GM23338 (cell line): ENCODE measurements around the gene LRRD1. TPM values are rescaled to one million over a fixed set of nuclear protein-coding genes. Genes with fewer than 3 reads are reported as not detected.
"Not testable (repeated sequence)": the region's sequence is repeated elsewhere in the genome, so short reads cannot be mapped to it uniquely, and the experiment has no call there.

ENCODE experiments used
- ATAC-seq: fragments of 200-7000 bp; cut with Tn5 transposase; 3 replicates; pipeline ENCODE4 v1.9.1; 2020
- DNase-seq: peaks from one replicate; pipeline ENCODE4 v3.0.0-alpha.2; 2015; ENCODE audit warnings: low spot score
- H2AFZ ChIP-seq: fragments of 200-600 bp; sonication (generic); 2 replicates; pipeline ENCODE4 v1.8.0; 2016; ENCODE audit warnings: antibody characterized with exemption, mild to moderate bottlenecking, moderate library complexity
- H3F3A ChIP-seq: fragments of 200-600 bp; sonication (generic); replicated peaks from 2 replicates; pipeline ENCODE4 v1.8.0; 2017; ENCODE audit warnings: antibody characterized with exemption, mixed run types, low read depth
- H3K27ac ChIP-seq: fragments of 200-600 bp; sonication (generic); 2 replicates; pipeline ENCODE4 v1.6.1; 2016; ENCODE audit warnings: low read depth
- H3K27me3 ChIP-seq: fragments of 200-600 bp; sonication (generic); 2 replicates; pipeline ENCODE4 v1.8.0; 2016; ENCODE audit warnings: mild to moderate bottlenecking, mixed run types, moderate library complexity; ENCODE audit not compliant: insufficient read depth
- H3K36me3 ChIP-seq: fragments of 200-600 bp; sonication (generic); 2 replicates; pipeline ENCODE4 v1.8.0; 2016; ENCODE audit warnings: mild to moderate bottlenecking; ENCODE audit not compliant: insufficient read depth
- H3K4me1 ChIP-seq: fragments of 200-600 bp; sonication (generic); 2 replicates; pipeline ENCODE4 v1.8.0; 2016; ENCODE audit warnings: mild to moderate bottlenecking, moderate library complexity; ENCODE audit not compliant: insufficient read depth
- H3K4me2 ChIP-seq: fragments of 200-600 bp; sonication (generic); 2 replicates; pipeline ENCODE4 v1.7.1; 2017; ENCODE audit warnings: mixed run types
- H3K4me3 ChIP-seq: fragments of 200-600 bp; sonication (generic); 2 replicates; pipeline ENCODE4 v1.6.1; 2016; ENCODE audit warnings: mixed run types
- H3K79me2 ChIP-seq: fragments of 200-600 bp; sonication (generic); replicated peaks from 2 replicates; pipeline ENCODE4 v1.8.0; 2017; ENCODE audit warnings: mild to moderate bottlenecking; ENCODE audit not compliant: insufficient read depth
- H3K9me2 ChIP-seq: fragments of 200-600 bp; sonication (generic); 2 replicates; pipeline ENCODE4 v1.8.0; 2017; ENCODE audit not compliant: insufficient read depth
- H4K20me1 ChIP-seq: fragments of 200-600 bp; sonication (generic); replicated peaks from 2 replicates; pipeline ENCODE4 v1.8.0; 2017; ENCODE audit warnings: mild to moderate bottlenecking; ENCODE audit not compliant: insufficient read depth
- H3K27ac Mint-ChIP-seq: 2 replicates; pipeline ENCODE4 v1.8.0; 2020; ENCODE audit warnings: inconsistent platforms, mild to moderate bottlenecking, moderate library complexity, mixed read lengths
- H3K27me3 Mint-ChIP-seq: 3 replicates; pipeline ENCODE4 v1.8.0; 2022; ENCODE audit warnings: low read depth, mild to moderate bottlenecking, moderate library complexity, mixed read lengths, inconsistent platforms; ENCODE audit not compliant: insufficient read depth, poor library complexity
- H3K36me3 Mint-ChIP-seq: 3 replicates; pipeline ENCODE4 v1.8.0; 2021; ENCODE audit warnings: low read depth, mild to moderate bottlenecking, inconsistent platforms, moderate library complexity, mixed read lengths
- H3K4me1 Mint-ChIP-seq: 3 replicates; pipeline ENCODE4 v1.8.0; 2020; ENCODE audit warnings: mild to moderate bottlenecking, inconsistent platforms, mixed read lengths
- H3K4me3 Mint-ChIP-seq: 3 replicates; pipeline ENCODE4 v1.8.0; 2021; ENCODE audit warnings: moderate library complexity, mild to moderate bottlenecking, inconsistent platforms, mixed read lengths
- H3K9me3 Mint-ChIP-seq: 3 replicates; pipeline ENCODE4 v1.8.0; 2020; ENCODE audit warnings: moderate library complexity, mild to moderate bottlenecking, inconsistent platforms, mixed read lengths
- CREB1 ChIP-seq: fragments of 250-450 bp; sonication (Bioruptor Pico); IDR thresholded peaks from 2 replicates; pipeline ENCODE4 v1.5.0; 2020; ENCODE audit warnings: low read depth, mild to moderate bottlenecking, moderate library complexity
- EZH2 ChIP-seq: fragments of 200-600 bp; sonication (generic); IDR thresholded peaks from one replicate; pipeline ENCODE4 v1.8.0; 2017; ENCODE audit warnings: antibody characterized with exemption, mild to moderate bottlenecking, low read depth; ENCODE audit not compliant: unreplicated experiment
- EZH2phosphoT487 ChIP-seq: fragments of 200-600 bp; sonication (generic); IDR thresholded peaks from one replicate; pipeline ENCODE4 v1.8.1; 2018; ENCODE audit warnings: antibody characterized with exemption; ENCODE audit not compliant: unreplicated experiment
- JUNB ChIP-seq: IDR thresholded peaks from one replicate; pipeline ENCODE4 v1.6.1; 2016; ENCODE audit warnings: antibody characterized with exemption; ENCODE audit not compliant: unreplicated experiment
- NANOG ChIP-seq: IDR thresholded peaks from 2 replicates; pipeline ENCODE4 v1.6.1; 2016; ENCODE audit warnings: antibody characterized with exemption, borderline replicate concordance
- POLR2AphosphoS5 ChIP-seq: IDR thresholded peaks from 2 replicates; pipeline ENCODE4 v1.6.1; 2016; ENCODE audit warnings: antibody characterized with exemption, low read depth
- STAT1 ChIP-seq: IDR thresholded peaks from one replicate; pipeline ENCODE4 v1.6.1; 2016; ENCODE audit warnings: antibody characterized with exemption; ENCODE audit not compliant: unreplicated experiment
- ZNF114 ChIP-seq: fragments of 250-450 bp; sonication (Bioruptor Pico); IDR thresholded peaks from 2 replicates; pipeline ENCODE4 v1.5.0; 2020; ENCODE audit warnings: mild to moderate bottlenecking, moderate library complexity
- ZNF331 ChIP-seq: fragments of 250-450 bp; sonication (Bioruptor Pico); IDR thresholded peaks from 2 replicates; pipeline ENCODE4 v1.5.0; 2020; ENCODE audit warnings: low read depth, mild to moderate bottlenecking, moderate library complexity
- polyA plus RNA-seq: library from polyadenylated mRNA; unstranded; fragments of >200 nt; fragmentation: Nextera tagmentation; extraction: Ambion mirVana; gene quantifications from 2 replicates; pipeline ENCODE4 v1.2.1, GENCODE V29; 2016
- total RNA-seq: library from RNA; depleted of rRNA; stranded (reverse); fragments of >200 nt; shearing (Covaris generic); gene quantifications from 2 replicates; pipeline ENCODE4 v1.2.3, GENCODE V29; 2014
- TF ChIP-seq, protein P1 (sequence below), 2 experiments: fragments of 200-600 bp in 1 of 2; sonication (generic) in 1 of 2; conservative IDR thresholded peaks; 2 replicates each; pipeline versions ENCODE4 v1.5.1 to v1.6.1; 2016 to 2017; ENCODE audit warnings: antibody characterized with exemption in 2 of 2, low read depth in 2 of 2, mild to moderate bottlenecking in 2 of 2, moderate library complexity in 1 of 2
- TF ChIP-seq, protein P2 (sequence below): IDR thresholded peaks from 2 replicates; pipeline ENCODE4 v1.6.1; 2016; ENCODE audit warnings: antibody characterized with exemption
- TF ChIP-seq, protein P3 (sequence below): IDR thresholded peaks from one replicate; pipeline ENCODE4 v1.6.1; 2018; ENCODE audit warnings: antibody characterized with exemption; ENCODE audit not compliant: unreplicated experiment

LRRD1 gene
- total and polyA plus RNA-seq, 2 experiments from 2014 or later, result 0.11 TPM; not detected in 1

DNA sequence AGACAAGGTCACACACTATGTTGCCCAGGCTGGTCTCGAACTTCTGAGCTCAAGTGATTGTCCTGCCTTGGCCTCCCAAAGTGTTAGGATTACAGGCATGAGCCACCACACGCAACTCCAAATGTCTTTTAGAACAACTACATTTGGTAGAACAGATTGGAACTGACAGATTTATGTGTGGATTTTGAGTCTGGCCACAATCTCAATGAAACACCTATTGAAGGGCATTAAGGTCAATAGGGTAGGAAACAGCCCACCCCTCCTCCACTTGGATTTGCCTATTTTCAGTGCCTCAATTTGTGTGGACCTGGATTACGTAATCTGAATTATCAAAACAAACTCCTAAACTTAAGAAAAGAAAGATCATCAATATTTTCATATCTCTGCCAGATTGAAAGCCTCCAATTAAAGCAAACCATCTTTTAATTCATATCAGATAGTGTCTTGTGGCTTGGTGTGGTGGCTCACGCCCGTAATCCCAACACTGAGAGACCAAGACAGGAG is 29.2 kb downstream of the LRRD1 start:
- Histone ChIP-seq H3K27ac (no peak overlapping the region), H3K4me1 (no peaks in the 10 kb centered on the region), H3K79me2 (no peaks in the 10 kb centered on the region), H3K36me3 (no peaks in the 10 kb centered on the region), H2AFZ (no peak overlapping the region), H4K20me1 (no peaks in the 10 kb centered on the region), H3F3A (no peaks in the 10 kb centered on the region), H3K4me3 (no peak overlapping the region), H3K27me3 (no peaks in the 10 kb centered on the region), H3K9me2 (no peaks in the 10 kb centered on the region), H3K4me2 (no peak overlapping the region)
- Mint-ChIP-seq H3K4me1 (no peaks in the 10 kb centered on the region), H3K27ac (no peak overlapping the region), H3K27me3 (peaks cover 4% of the 10 kb centered on the region), H3K4me3 (no peak overlapping the region), H3K9me3 (no peaks in the 10 kb centered on the region), H3K36me3 (no peaks in the 10 kb centered on the region)
- TF ChIP-seq ZNF114 (CRISPR knock-in tag) (no peak), EZH2phosphoT487 (no peak), STAT1 (no peak), CREB1 (no peak), NANOG (no peak), ZNF331 (CRISPR knock-in tag) (no peak), POLR2AphosphoS5 (no peak), EZH2 (no peak), JUNB (no peak)
- TF ChIP-seq, protein P1, sequence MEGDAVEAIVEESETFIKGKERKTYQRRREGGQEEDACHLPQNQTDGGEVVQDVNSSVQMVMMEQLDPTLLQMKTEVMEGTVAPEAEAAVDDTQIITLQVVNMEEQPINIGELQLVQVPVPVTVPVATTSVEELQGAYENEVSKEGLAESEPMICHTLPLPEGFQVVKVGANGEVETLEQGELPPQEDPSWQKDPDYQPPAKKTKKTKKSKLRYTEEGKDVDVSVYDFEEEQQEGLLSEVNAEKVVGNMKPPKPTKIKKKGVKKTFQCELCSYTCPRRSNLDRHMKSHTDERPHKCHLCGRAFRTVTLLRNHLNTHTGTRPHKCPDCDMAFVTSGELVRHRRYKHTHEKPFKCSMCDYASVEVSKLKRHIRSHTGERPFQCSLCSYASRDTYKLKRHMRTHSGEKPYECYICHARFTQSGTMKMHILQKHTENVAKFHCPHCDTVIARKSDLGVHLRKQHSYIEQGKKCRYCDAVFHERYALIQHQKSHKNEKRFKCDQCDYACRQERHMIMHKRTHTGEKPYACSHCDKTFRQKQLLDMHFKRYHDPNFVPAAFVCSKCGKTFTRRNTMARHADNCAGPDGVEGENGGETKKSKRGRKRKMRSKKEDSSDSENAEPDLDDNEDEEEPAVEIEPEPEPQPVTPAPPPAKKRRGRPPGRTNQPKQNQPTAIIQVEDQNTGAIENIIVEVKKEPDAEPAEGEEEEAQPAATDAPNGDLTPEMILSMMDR (conservative IDR thresholded peaks at IDR 0.05; ENCODE audit: low read depth in 2 of 2), result no peak
- TF ChIP-seq, protein P2, sequence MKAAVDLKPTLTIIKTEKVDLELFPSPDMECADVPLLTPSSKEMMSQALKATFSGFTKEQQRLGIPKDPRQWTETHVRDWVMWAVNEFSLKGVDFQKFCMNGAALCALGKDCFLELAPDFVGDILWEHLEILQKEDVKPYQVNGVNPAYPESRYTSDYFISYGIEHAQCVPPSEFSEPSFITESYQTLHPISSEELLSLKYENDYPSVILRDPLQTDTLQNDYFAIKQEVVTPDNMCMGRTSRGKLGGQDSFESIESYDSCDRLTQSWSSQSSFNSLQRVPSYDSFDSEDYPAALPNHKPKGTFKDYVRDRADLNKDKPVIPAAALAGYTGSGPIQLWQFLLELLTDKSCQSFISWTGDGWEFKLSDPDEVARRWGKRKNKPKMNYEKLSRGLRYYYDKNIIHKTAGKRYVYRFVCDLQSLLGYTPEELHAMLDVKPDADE, result no peak
- TF ChIP-seq, protein P3, sequence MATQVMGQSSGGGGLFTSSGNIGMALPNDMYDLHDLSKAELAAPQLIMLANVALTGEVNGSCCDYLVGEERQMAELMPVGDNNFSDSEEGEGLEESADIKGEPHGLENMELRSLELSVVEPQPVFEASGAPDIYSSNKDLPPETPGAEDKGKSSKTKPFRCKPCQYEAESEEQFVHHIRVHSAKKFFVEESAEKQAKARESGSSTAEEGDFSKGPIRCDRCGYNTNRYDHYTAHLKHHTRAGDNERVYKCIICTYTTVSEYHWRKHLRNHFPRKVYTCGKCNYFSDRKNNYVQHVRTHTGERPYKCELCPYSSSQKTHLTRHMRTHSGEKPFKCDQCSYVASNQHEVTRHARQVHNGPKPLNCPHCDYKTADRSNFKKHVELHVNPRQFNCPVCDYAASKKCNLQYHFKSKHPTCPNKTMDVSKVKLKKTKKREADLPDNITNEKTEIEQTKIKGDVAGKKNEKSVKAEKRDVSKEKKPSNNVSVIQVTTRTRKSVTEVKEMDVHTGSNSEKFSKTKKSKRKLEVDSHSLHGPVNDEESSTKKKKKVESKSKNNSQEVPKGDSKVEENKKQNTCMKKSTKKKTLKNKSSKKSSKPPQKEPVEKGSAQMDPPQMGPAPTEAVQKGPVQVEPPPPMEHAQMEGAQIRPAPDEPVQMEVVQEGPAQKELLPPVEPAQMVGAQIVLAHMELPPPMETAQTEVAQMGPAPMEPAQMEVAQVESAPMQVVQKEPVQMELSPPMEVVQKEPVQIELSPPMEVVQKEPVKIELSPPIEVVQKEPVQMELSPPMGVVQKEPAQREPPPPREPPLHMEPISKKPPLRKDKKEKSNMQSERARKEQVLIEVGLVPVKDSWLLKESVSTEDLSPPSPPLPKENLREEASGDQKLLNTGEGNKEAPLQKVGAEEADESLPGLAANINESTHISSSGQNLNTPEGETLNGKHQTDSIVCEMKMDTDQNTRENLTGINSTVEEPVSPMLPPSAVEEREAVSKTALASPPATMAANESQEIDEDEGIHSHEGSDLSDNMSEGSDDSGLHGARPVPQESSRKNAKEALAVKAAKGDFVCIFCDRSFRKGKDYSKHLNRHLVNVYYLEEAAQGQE, result no peak
- ATAC-seq, result no peak
- DNase-seq, result no peak

DNA sequence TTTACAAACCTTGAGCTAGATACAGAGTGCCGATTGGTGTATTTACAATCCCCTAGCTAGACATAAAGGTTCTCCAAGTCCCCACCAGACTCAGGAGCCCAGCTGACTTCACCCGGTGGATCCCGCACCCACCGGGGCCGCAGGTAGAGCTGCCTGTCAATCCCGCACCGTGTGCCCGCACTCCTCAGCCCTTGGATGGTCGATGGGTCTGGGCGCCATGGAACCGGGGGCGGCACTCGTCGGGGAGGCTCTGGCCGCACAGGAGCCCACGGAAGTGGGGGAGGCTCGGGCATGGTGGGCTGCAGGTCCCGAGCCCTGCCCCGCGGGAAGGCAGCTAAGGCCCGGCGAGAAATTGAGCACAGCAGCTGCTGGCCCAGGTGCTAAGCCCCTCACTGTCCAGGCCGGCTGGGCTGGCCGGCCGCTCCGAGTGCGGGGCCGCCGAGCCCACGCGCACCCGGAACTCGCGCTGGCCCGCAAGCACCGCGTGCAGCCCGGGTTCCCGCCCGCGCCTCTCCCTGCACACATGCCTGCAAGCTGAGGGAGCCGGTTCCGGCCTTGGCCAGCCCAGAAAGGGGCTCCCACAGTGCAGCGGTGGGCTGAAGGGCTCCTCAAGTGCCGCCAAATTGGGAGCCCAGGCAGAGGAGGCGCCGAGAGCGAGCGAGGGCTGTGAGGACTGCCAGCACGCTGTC is 35.6 kb downstream of the LRRD1 start:
- not testable (repeated sequence) for H3K9me2 ChIP-seq, H2AFZ ChIP-seq, H3K36me3 ChIP-seq, H4K20me1 ChIP-seq, H3K4me2 ChIP-seq, H3K4me3 Mint-ChIP-seq, H3K4me1 ChIP-seq, H3F3A ChIP-seq, ATAC-seq, H3K27me3 Mint-ChIP-seq, H3K36me3 Mint-ChIP-seq, H3K4me1 Mint-ChIP-seq, DNase-seq, H3K27ac ChIP-seq, H3K4me3 ChIP-seq, H3K27me3 ChIP-seq, H3K27ac Mint-ChIP-seq, H3K79me2 ChIP-seq
- peaks cover 23% of the 10 kb centered on the region; the same call in 2 of the 3 replicates for H3K9me3 Mint-ChIP-seq

DNA sequence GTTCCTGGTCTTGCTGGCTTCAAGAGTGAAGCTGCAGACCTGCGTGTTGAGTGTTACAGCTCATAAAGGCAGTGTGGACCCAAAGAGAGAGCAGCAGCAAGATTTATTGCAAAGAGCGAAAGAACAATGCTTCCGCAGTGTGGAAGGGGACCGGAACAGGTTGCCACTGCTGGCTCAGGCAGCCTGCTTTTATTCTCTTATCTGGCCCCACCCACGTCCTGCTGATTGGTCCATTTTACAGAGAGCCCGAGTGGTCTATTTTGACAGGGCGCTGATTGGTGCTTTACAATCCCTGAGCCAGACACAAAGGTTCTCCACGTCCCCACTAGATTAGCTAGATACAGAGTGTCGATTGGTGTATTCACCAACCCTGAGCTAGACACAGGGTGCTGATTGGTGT is 36.2 kb downstream of the LRRD1 start:
- not testable (repeated sequence) for H3K4me1 ChIP-seq, H4K20me1 ChIP-seq, ATAC-seq, H3K36me3 ChIP-seq, H3K4me2 ChIP-seq, H3K4me1 Mint-ChIP-seq, H2AFZ ChIP-seq, H3K4me3 ChIP-seq, H3K79me2 ChIP-seq, H3K36me3 Mint-ChIP-seq, DNase-seq, H3K4me3 Mint-ChIP-seq, H3F3A ChIP-seq, H3K27me3 Mint-ChIP-seq, H3K27ac ChIP-seq, H3K27ac Mint-ChIP-seq, H3K9me2 ChIP-seq, H3K27me3 ChIP-seq
- H3K9me3 Mint-ChIP-seq, result peaks cover 23% of the 10 kb centered on the region; the same call in 2 of the 3 replicates
